Fibroblast of skin of left quadriceps (primary cell): ENCODE results near the gene ARL2BP.
"Not testable (repeated sequence)": the region's sequence is repeated elsewhere in the genome, so short reads cannot be mapped to it uniquely, and the experiment has no call there.

Experiments
- DNase-seq, 2 experiments: peaks; one replicate each; pipeline ENCODE4 v3.0.0-alpha.2; 2013; ENCODE audit warnings: low read depth in 2 of 2

The ARL2BP gene

GRCh38 chr16:57263541-57264351, 18.7 kb downstream of the ARL2BP start:
- DNase-seq, result no peak

DNA sequence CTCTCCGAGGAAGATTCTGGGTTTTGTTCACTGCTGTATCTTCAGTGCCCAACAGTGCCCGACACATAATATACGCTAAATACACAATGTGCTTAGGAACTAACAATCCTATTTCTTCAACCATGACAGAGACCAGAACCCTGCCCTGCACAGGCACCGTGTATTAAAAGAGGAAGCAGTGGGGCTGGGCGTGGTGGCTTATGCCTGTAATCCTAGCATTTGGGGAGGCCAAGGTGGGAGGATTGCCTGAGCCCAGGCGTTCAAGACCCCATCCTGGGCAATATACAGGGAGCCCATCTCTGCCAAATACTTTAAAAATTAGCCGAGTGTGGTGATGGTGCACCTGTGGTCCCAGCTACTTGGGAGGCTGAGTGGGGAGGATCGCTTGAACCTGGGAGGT, 19.3 kb downstream of the ARL2BP start:
- no peak for DNase-seq

- DNase-seq, result no peak
Observed at GRCh38 chr16:57264950-57265371, 19.9 kb downstream of the ARL2BP start.

DNA sequence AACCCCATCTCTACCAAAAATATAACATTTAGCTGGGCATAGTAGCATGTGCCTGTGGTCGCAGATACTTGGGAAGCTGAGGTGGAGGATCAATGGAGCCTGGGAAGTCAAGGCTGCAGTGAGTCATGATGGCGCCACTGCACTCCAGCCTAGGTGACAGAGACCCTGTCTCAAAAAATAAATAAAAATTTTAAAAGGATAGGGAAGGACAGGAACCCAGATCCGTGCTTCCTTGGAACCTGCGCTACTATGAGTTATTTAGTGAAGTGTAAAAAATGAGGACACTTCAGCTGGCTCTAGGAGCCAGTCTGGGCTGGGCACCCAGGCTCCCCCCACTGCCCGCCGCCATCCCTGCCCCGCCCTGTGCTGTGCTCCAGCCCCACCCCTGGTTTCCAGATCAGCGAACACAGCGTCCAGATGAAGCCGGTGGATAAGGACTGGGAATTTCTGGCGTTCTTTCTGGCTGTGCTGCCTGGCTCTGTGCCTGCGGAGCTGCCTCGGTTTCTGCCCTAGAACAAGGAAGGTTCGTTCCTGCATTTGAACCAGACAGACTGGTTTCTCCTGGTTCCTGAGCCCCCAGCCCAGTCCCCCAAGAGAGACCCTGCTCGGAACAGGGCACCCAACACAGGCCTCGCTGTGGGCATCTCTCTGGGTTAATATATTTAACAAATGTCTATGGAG, 20.9 kb downstream of the ARL2BP start:
- DNase-seq, result no peak

DNA sequence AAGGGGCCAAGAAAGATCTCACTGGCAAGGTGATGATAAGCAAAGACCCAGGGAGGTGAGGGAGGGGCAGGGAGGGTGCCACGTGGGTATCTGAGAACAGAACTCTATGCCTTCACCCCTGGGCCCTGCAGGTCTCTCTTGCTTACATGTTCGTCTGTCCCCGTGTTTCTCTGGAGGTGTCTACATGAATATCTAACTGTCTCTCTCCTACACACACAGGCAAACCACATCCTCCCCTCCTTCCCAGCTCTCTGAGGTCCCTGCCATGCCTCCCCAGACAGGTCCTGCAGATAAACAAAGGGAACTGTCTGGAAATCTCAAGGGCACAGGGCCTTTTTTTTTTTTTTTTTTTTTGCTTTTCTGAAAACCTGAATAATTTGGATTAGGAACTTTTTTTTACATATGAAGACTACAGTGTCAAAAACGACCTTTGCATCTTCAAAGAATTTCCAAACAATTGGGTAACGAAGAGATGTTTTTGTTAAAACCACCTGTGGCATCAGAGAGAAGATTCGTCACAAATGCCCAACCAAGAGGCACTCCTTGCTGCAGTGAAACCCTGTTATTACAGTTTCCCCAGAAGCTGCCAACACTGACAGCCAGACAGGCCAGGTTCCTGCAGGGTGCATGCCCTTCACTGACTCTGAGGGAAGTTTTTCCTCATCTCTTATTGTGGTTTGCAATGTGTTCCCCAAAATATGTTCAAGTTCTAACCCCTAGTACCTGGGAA, 21.6 kb downstream of the ARL2BP start:
- no peak for DNase-seq

GRCh38 chr16:57267343-57267742, 22.3 kb downstream of the ARL2BP start:
- not testable (repeated sequence) for DNase-seq

GRCh38 chr16:57268804-57269800, 24.0 kb downstream of the ARL2BP start:
- DNase-seq, result no peak

DNA sequence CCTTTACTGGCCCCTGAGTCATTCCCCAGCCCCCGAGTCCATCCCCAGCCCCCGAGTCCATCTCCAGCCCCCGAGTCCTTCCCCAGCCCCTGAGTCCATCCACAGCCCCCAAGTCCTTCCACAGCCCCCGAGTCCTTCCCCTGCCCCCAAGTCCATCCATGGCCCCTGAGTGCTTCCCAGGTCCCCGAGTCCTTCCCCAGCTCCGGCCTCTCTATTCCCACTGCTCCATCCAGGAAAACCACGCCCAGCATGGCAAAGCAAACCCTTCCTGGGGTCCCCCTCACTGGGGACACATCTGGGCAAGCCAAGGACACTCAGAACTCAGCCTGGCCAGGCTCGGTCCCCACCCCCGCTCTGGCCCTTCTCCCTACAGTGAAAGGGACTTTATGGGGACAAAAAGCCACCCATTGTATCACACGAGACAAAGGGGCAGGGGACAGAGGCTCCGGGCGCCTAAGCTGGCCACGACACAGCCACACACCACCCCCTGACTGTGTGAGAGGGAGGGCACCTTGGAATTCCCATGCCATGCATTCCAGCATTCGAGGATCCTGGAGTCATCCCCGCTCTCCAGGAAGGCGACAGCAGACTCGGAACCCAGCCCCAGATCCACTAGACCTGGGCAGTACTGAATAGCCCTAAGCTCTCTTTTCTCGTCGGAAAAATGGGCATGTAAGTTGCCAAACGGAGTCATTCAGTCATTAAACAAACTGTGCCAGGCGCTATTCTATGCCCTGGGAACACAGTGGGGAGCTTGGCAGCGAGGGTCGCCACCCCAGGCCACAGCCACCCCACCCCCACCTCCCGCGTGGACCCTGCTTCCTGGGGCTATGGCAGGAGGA, 25.4 kb downstream of the ARL2BP start:
- DNase-seq, result no peak

GRCh38 chr16:57271063-57271345, 25.9 kb downstream of the ARL2BP start:
- no peak for DNase-seq

- no peak for DNase-seq
Observed at GRCh38 chr16:57271867-57272495, 26.9 kb downstream of the ARL2BP start.

- DNase-seq, result no peak
Observed at GRCh38 chr16:57273359-57273758, 28.3 kb downstream of the ARL2BP start.

GRCh38 chr16:57273826-57274225, 28.8 kb downstream of the ARL2BP start:
- DNase-seq, result no peak

- not testable (repeated sequence) for DNase-seq
Observed at GRCh38 chr16:57275946-57276345, 30.9 kb downstream of the ARL2BP start.

- no peak for DNase-seq
Observed at GRCh38 chr16:57276596-57276995, 31.5 kb downstream of the ARL2BP start.

DNA sequence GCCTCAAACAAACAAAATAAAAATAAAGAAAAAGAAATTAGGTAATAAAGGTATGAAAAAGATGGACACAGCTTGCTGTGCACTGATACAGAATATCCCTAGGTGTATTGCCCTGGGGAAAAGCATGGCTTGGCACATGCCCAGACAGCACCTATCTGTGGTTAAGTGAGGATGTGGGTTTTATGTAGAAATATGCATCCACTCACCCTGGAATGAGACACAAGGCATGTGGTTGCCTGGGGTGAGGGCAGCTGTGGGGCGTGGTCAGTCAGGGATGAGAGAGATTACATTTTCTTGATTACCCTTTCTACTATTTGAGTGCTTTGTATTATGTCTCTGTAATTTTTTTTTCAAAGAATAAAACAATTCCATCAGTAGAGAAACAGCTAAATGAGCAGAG, 32.5 kb downstream of the ARL2BP start:
- peak; percentile 16 to 31 for DNase-seq

DNA sequence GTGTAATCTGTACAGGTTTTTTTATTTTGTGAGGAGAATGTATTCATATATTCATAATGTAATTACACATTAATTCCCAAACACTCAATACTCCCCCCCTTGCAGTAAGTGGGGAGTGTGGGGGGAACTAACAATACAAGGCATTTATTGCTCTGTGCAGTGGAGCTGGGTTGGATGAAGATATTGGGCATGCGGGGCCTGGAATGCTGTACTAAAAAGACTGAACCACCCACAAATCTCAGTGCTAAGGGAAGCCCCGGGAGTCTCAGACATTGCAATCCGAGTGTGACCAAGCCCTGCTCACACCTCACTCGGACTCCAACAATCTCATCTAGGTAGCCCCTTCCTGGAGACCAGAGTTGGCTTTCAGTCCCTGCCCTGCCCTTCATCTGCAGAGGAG, 33.4 kb downstream of the ARL2BP start:
- no peak for DNase-seq

- no peak for DNase-seq
Observed at GRCh38 chr16:57279780-57280638, 35.0 kb downstream of the ARL2BP start.

DNA sequence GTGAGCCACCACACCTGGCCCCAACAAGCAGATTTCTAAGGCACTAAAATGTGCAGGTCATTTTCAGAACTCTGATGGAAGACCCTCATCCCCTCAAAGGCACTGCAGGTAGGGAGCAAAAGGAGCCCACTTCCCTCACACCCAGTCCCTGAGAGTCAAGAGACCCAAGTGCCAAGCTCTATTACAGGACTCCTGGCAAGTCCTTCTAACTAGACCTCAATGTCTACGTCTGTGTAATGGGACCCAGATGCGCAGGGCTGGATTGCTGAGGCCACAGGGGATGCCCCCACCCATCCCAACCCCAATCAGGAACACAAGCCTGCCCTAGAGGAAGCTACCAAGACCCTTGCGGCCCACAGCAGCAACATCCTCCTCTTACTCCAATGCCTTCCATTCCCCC, 36.7 kb downstream of the ARL2BP start:
- DNase-seq, result no peak

DNA sequence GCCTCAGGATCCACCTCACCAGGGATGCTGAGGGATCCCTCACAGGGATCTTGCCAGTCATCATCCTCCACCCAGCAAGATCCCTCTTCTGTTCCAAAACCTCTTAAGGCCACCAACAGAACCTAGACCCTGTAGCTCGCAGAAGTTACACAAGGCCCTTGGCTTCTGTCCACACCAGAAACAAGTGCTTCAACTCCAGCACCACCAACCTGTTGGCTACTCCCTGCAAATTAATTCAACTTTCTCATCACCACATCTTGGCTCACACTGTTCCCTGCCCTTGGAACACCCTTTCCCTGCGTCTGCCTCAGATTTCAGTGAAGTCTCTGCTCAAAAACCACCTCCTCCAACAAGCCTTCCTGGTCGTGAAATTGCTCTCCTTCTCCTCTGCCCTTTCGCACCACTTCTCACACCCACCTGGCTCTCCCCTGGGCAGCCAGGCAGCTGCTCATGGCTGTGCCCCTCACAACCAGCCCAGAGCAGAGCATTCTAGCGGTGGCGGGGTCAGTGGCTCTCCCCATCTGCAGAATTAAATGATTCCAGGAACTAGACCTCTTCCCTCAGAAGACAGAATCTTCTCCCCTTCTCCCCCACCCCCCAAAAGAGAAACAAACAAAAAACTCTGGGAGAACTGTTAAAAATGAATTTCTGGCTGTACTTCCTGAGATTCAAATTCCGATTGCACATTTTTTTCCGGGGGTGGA, 37.6 kb downstream of the ARL2BP start:
- DNase-seq, result no peak
